Fibroblast of lung (primary cell): ENCODE data around the gene SCUBE3. TPM values are rescaled to one million over a fixed set of nuclear protein-coding genes. Genes with fewer than 3 reads are reported as not detected.

ENCODE experiments used
- DNase-seq, 2 donors: peaks; one replicate each; pipeline versions ENCODE4 v3.0.0 to v3.0.0-alpha.2; 2010; ENCODE audit warnings: low read depth in 2 of 2
- H2AFZ ChIP-seq: 2 replicates; pipeline ENCODE4 v1.5.1; 2012; ENCODE audit warnings: low read length, control low read depth, inconsistent platforms
- H3K27ac ChIP-seq: 2 replicates; pipeline ENCODE4 v1.5.1; 2011; ENCODE audit warnings: low read length, control low read depth; ENCODE audit not compliant: insufficient read depth
- H3K27me3 ChIP-seq: 2 replicates; pipeline ENCODE4 v1.5.1; 2011; ENCODE audit warnings: mild to moderate bottlenecking, low read length; ENCODE audit not compliant: control insufficient read depth, insufficient read depth
- H3K36me3 ChIP-seq: 2 replicates; pipeline ENCODE4 v1.5.1; 2011; ENCODE audit warnings: low read length; ENCODE audit not compliant: control insufficient read depth, insufficient read depth
- H3K4me1 ChIP-seq: 2 replicates; pipeline ENCODE4 v1.5.1; 2011; ENCODE audit warnings: low read length; ENCODE audit not compliant: control insufficient read depth, insufficient read depth; ENCODE audit errors: extremely low read depth
- H3K4me2 ChIP-seq: 2 replicates; pipeline ENCODE4 v1.5.1; 2011; ENCODE audit warnings: low read length, control low read depth; ENCODE audit not compliant: insufficient read depth; ENCODE audit errors: extremely low read depth
- H3K4me3 ChIP-seq, 4 experiments: fragments of 200-600 bp in 1 of 4; sonication (generic) in 1 of 4; replicated peaks in 1 of 4; 2 replicates each; pipeline ENCODE4 v1.5.1; 2011 to 2016; ENCODE audit warnings: low read length in 4 of 4, low read depth in 3 of 4, mild to moderate bottlenecking in 3 of 4, control low read depth in 2 of 4, inconsistent platforms in 1 of 4, mixed read lengths in 1 of 4; ENCODE audit not compliant: insufficient read depth in 1 of 4; ENCODE audit errors: control extremely low read depth in 1 of 4
- H3K79me2 ChIP-seq: 2 replicates; pipeline ENCODE4 v1.5.1; 2012; ENCODE audit warnings: mild to moderate bottlenecking, low read length, inconsistent platforms; ENCODE audit not compliant: control insufficient read depth, insufficient read depth
- H3K9ac ChIP-seq: 2 replicates; pipeline ENCODE4 v1.5.1; 2011; ENCODE audit warnings: mild to moderate bottlenecking, low read length, control low read depth; ENCODE audit not compliant: insufficient read depth
- H3K9me3 ChIP-seq: 2 replicates; pipeline ENCODE4 v1.5.1; 2012; ENCODE audit warnings: low read depth, low read length; ENCODE audit not compliant: control insufficient read depth, insufficient read depth
- H4K20me1 ChIP-seq: 2 replicates; pipeline ENCODE4 v1.5.1; 2011; ENCODE audit warnings: low read length; ENCODE audit not compliant: control insufficient read depth, insufficient read depth; ENCODE audit errors: extremely low read depth
- CTCF ChIP-seq, 2 donors: IDR thresholded peaks in 1 of 2; conservative IDR thresholded peaks in 1 of 2; 1 replicate in 1 of 2; 2 replicates in 1 of 2; pipeline ENCODE4 v1.5.1; 2011 to 2012; ENCODE audit warnings: low read length in 2 of 2, control low read depth in 1 of 2, inconsistent platforms in 1 of 2, low read depth in 1 of 2, mild to moderate bottlenecking in 1 of 2
- EZH2 ChIP-seq: IDR thresholded peaks from 2 replicates; pipeline ENCODE4 v1.5.1; 2012; ENCODE audit warnings: low read length, control low read depth, mild to moderate bottlenecking; ENCODE audit errors: missing control alignments
- polyA plus RNA-seq, 2 donors: library from polyadenylated mRNA; depleted of rRNA in 1 of 2; stranded (reverse) in 1 of 2; unstranded in 1 of 2; fragments of >200 nt; gene quantifications; 2 replicates each; pipeline ENCODE4 v1.2.1, GENCODE V29; 2011 to 2012; ENCODE audit warnings: missing spikeins in 1 of 2
- total RNA-seq: library from RNA; depleted of rRNA; stranded (reverse); fragments of >200 nt; gene quantifications from 2 replicates; pipeline ENCODE4 v1.2.1, GENCODE V29; 2014

The SCUBE3 gene
- total and polyA plus RNA-seq, 2 donors (not counting 1 experiment from before 2014, with no cell fraction given): under 0.01 to 1.2 TPM

GRCh38 chr6:35186571-35186970, 27.2 kb upstream of the SCUBE3 start:
- H3K4me1 ChIP-seq: peaks cover 2% of the 10 kb centered on the region
- H3K4me2 ChIP-seq: no peak overlapping the region
- H3K36me3 ChIP-seq: no peaks in the 10 kb centered on the region
- H2AFZ ChIP-seq: no peak overlapping the region
- H4K20me1 ChIP-seq: no peaks in the 10 kb centered on the region
- H3K27me3 ChIP-seq: no peaks in the 10 kb centered on the region
- no peak overlapping the region for H3K4me3 ChIP-seq
- TF ChIP-seq CTCF (conservative IDR thresholded peaks at IDR 0.05 in 1 of 2, IDR thresholded peaks at IDR 0.05 in 1 of 2; ENCODE audit: low read depth in 1 of 2, low read length in 2 of 2) (no peak), EZH2 (no peak)
- H3K9ac ChIP-seq: no peak overlapping the region
- no peaks in the 10 kb centered on the region for H3K79me2 ChIP-seq
- DNase-seq: no peak
- no peaks in the 10 kb centered on the region for H3K9me3 ChIP-seq
- H3K27ac ChIP-seq: no peak overlapping the region

GRCh38 chr6:35188886-35189285, 24.9 kb upstream of the SCUBE3 start:
- no peak for DNase-seq

GRCh38 chr6:35190306-35190705, 23.4 kb upstream of the SCUBE3 start:
- Histone ChIP-seq H4K20me1 (no peaks in the 10 kb centered on the region), H3K36me3 (no peaks in the 10 kb centered on the region), H3K9me3 (no peaks in the 10 kb centered on the region), H3K4me2 (no peak overlapping the region), H3K4me1 (peaks cover 2% of the 10 kb centered on the region), H3K27me3 (no peaks in the 10 kb centered on the region), H3K4me3 (no peak overlapping the region), H3K27ac (no peak overlapping the region), H3K79me2 (no peaks in the 10 kb centered on the region), H2AFZ (no peak overlapping the region), H3K9ac (no peak overlapping the region)
- TF ChIP-seq EZH2 (no peak), CTCF (conservative IDR thresholded peaks at IDR 0.05 in 1 of 2, IDR thresholded peaks at IDR 0.05 in 1 of 2; ENCODE audit: low read depth in 1 of 2, low read length in 2 of 2) (no peak)
- no peak for DNase-seq

More at GRCh38 chr6:35188886-35189285, 24.9 kb upstream of the SCUBE3 start:
- no peak overlapping the region for H3K27ac ChIP-seq
- no peak overlapping the region for H3K9ac ChIP-seq
- H3K79me2 ChIP-seq: no peaks in the 10 kb centered on the region
- no peaks in the 10 kb centered on the region for H4K20me1 ChIP-seq
- H3K4me1 ChIP-seq: peaks cover 2% of the 10 kb centered on the region
- H3K4me2 ChIP-seq: no peak overlapping the region
- no peaks in the 10 kb centered on the region for H3K36me3 ChIP-seq
- H3K9me3 ChIP-seq: no peaks in the 10 kb centered on the region
- H2AFZ ChIP-seq: no peak overlapping the region
- no peak overlapping the region for H3K4me3 ChIP-seq
- H3K27me3 ChIP-seq: no peaks in the 10 kb centered on the region
- no peak for TF ChIP-seq CTCF (conservative IDR thresholded peaks at IDR 0.05 in 1 of 2, IDR thresholded peaks at IDR 0.05 in 1 of 2; ENCODE audit: low read depth in 1 of 2, low read length in 2 of 2)
- no peak for TF ChIP-seq EZH2
